ENCODE data around the gene SELP.
"Not testable (repeated sequence)": the region's sequence is repeated elsewhere in the genome, so short reads cannot be mapped to it uniquely, and the experiment has no call there.

Gene SELP

GRCh38 chr1:169630006-169630405 lies at the start of gene SELP:
Gene SELP, minus strand, starts transcription at chr1:169630124. Its CDS starts 50 bp downstream, at chr1:169630074.
- no peak for DNase-seq

- no peak for DNase-seq
Measured at GRCh38 chr1:169679692-169680091, 49.8 kb upstream of the SELP start.

GRCh38 chr1:169676001-169676400 lies 46.1 kb upstream of the SELP start:
- no peak for DNase-seq

GRCh38 chr1:169670836-169671235 lies 40.9 kb upstream of the SELP start:
- DNase-seq, result no peak

- not testable (repeated sequence) for DNase-seq
Measured at GRCh38 chr1:169670244-169670643, 40.3 kb upstream of the SELP start.

- not testable (repeated sequence) for DNase-seq
Measured at GRCh38 chr1:169667699-169668596, 38.0 kb upstream of the SELP start.

GRCh38 chr1:169667227-169667639 lies 37.3 kb upstream of the SELP start:
- DNase-seq, result not testable (repeated sequence)

GRCh38 chr1:169662680-169663079 lies 32.8 kb upstream of the SELP start:
- not testable (repeated sequence) for DNase-seq

GRCh38 chr1:169661066-169661465 lies 31.1 kb upstream of the SELP start:
- not testable (repeated sequence) for DNase-seq

- peak; percentile 41 for DNase-seq
Measured at GRCh38 chr1:169658777-169659176, 28.9 kb upstream of the SELP start.

GRCh38 chr1:169653873-169654272 lies 23.9 kb upstream of the SELP start:
- DNase-seq, result no peak

- DNase-seq, result no peak
Measured at GRCh38 chr1:169651035-169651434, 21.1 kb upstream of the SELP start.

- DNase-seq, result no peak
Measured at GRCh38 chr1:169650551-169650950, 20.6 kb upstream of the SELP start.

- DNase-seq, result no peak
Measured at GRCh38 chr1:169648709-169649108, 18.8 kb upstream of the SELP start.

GRCh38 chr1:169648187-169648586 lies 18.3 kb upstream of the SELP start:
- no peak for DNase-seq

GRCh38 chr1:169647512-169647911 lies 17.6 kb upstream of the SELP start:
- no peak for DNase-seq

- DNase-seq, result no peak
Measured at GRCh38 chr1:169644297-169644696, 14.4 kb upstream of the SELP start.

- no peak for DNase-seq
Measured at GRCh38 chr1:169634877-169635276, 5.0 kb upstream of the SELP start.

- DNase-seq, result no peak
Measured at GRCh38 chr1:169634145-169634544, 4.2 kb upstream of the SELP start.

GRCh38 chr1:169631249-169631648 lies 1.3 kb upstream of the SELP start:
- DNase-seq, result no peak

- DNase-seq, result no peak
Measured at GRCh38 chr1:169624912-169625311, 5.0 kb downstream of the SELP start.

- no peak for DNase-seq
Measured at GRCh38 chr1:169624122-169624521, 5.8 kb downstream of the SELP start.

- no peak for DNase-seq
Measured at GRCh38 chr1:169623132-169623926, 6.6 kb downstream of the SELP start.

GRCh38 chr1:169620565-169620964 lies 9.4 kb downstream of the SELP start:
- no peak for DNase-seq

Measured in CD4-positive, alpha-beta T cell treated with Interleukin-12 subunit alpha and Interleukin-12 subunit beta, for 1 hour (primary cell).